GM23338 (cell line): ENCODE results near the gene SLC23A3.

Experiments used
- CTCF ChIP-seq, 2 experiments: fragments of 200-600 bp in 1 of 2; sonication (generic) in 1 of 2; conservative IDR thresholded peaks; 2 replicates each; pipeline versions ENCODE4 v1.5.1 to v1.6.1; 2016 to 2017; ENCODE audit warnings: antibody characterized with exemption in 2 of 2, low read depth in 2 of 2, mild to moderate bottlenecking in 2 of 2, moderate library complexity in 1 of 2
- ETS1 ChIP-seq: IDR thresholded peaks from 2 replicates; pipeline ENCODE4 v1.6.1; 2016; ENCODE audit warnings: antibody characterized with exemption

- TF ChIP-seq CTCF (conservative IDR thresholded peaks at IDR 0.05; ENCODE audit: low read depth in 2 of 2) (no peak), ETS1 (no peak)
These were observed 11.8 kb downstream of the SLC23A3 start for GRCh38 chr2:219158025-219158424.
